Osteocyte (in vitro differentiated cells): ENCODE measurements around the gene LMCD1. TPM values are rescaled to one million over a fixed set of nuclear protein-coding genes. Genes with fewer than 3 reads are reported as not detected.

ENCODE experiments used
- DNase-seq: peaks from one replicate; pipeline ENCODE4 v3.0.0; 2021; ENCODE audit warnings: mixed read lengths; ENCODE audit not compliant: unreplicated experiment; ENCODE audit errors: extremely low spot score
- H3K27ac Mint-ChIP-seq: one replicate; pipeline ENCODE4 v1.8.0; 2021; ENCODE audit warnings: mild to moderate bottlenecking, mixed read lengths; ENCODE audit not compliant: unreplicated experiment
- H3K27me3 Mint-ChIP-seq: one replicate; pipeline ENCODE4 v1.8.0; 2021; ENCODE audit warnings: mixed read lengths; ENCODE audit not compliant: unreplicated experiment
- H3K36me3 Mint-ChIP-seq: one replicate; pipeline ENCODE4 v1.8.0; 2021; ENCODE audit warnings: mixed read lengths; ENCODE audit not compliant: unreplicated experiment
- H3K4me1 Mint-ChIP-seq: one replicate; pipeline ENCODE4 v1.8.0; 2021; ENCODE audit warnings: mixed read lengths; ENCODE audit not compliant: unreplicated experiment
- H3K4me3 Mint-ChIP-seq: one replicate; pipeline ENCODE4 v1.8.0; 2021; ENCODE audit warnings: mild to moderate bottlenecking, moderate library complexity, mixed read lengths; ENCODE audit not compliant: unreplicated experiment
- H3K9me3 Mint-ChIP-seq: one replicate; pipeline ENCODE4 v1.8.0; 2021; ENCODE audit warnings: mixed read lengths; ENCODE audit not compliant: unreplicated experiment
- CTCF ChIP-seq: fragments of 200-600 bp; sonication (generic); IDR thresholded peaks from 2 replicates; pipeline ENCODE4 v1.5.0; 2021; ENCODE audit warnings: antibody characterized with exemption, mild to moderate bottlenecking, moderate library complexity
- total RNA-seq: library from RNA; stranded (reverse); gene quantifications from 2 replicates; pipeline ENCODE4 v1.2.1, GENCODE V29; 2021

The LMCD1 gene
- total RNA-seq, 1 donor from 2014 or later: 136 TPM

- Mint-ChIP-seq H3K4me3 (no peak overlapping the region), H3K36me3 (no peaks in the 10 kb centered on the region), H3K4me1 (peaks cover 47% of the 10 kb centered on the region)
These were observed 7.9 kb upstream of the LMCD1 start for GRCh38 chr3:8493744-8494143.

GRCh38 chr3:8494327-8494726 is 7.3 kb upstream of the LMCD1 start:
- TF ChIP-seq CTCF: no peak
- no peak overlapping the region for H3K4me3 Mint-ChIP-seq
- peaks cover 42% of the 10 kb centered on the region for H3K4me1 Mint-ChIP-seq
- H3K9me3 Mint-ChIP-seq: no peaks in the 10 kb centered on the region
- no peak overlapping the region for H3K27ac Mint-ChIP-seq
- no peak for DNase-seq
- H3K27me3 Mint-ChIP-seq: no peaks in the 10 kb centered on the region
- H3K36me3 Mint-ChIP-seq: no peaks in the 10 kb centered on the region

More at GRCh38 chr3:8493744-8494143, 7.9 kb upstream of the LMCD1 start:
- TF ChIP-seq CTCF: no peak
- Mint-ChIP-seq H3K27ac (no peak overlapping the region), H3K9me3 (no peaks in the 10 kb centered on the region), H3K27me3 (no peaks in the 10 kb centered on the region)
- DNase-seq: no peak

- Mint-ChIP-seq H3K27ac (peak overlapping the region; percentile 12), H3K27me3 (no peaks in the 10 kb centered on the region), H3K4me3 (no peak overlapping the region), H3K36me3 (no peaks in the 10 kb centered on the region), H3K4me1 (peaks cover 35% of the 10 kb centered on the region), H3K9me3 (no peaks in the 10 kb centered on the region)
- no peak for DNase-seq
- no peak for TF ChIP-seq CTCF
These were observed 4.0 kb upstream of the LMCD1 start for GRCh38 chr3:8497582-8497981.

- DNase-seq: no peak
- peaks cover 4% of the 10 kb centered on the region for H3K36me3 Mint-ChIP-seq
- no peak overlapping the region for H3K4me3 Mint-ChIP-seq
- no peak overlapping the region for H3K27ac Mint-ChIP-seq
- no peak for TF ChIP-seq CTCF
- H3K9me3 Mint-ChIP-seq: no peaks in the 10 kb centered on the region
- H3K4me1 Mint-ChIP-seq: peaks cover 46% of the 10 kb centered on the region
- no peaks in the 10 kb centered on the region for H3K27me3 Mint-ChIP-seq
These were observed 2.4 kb upstream of the LMCD1 start for GRCh38 chr3:8499181-8499611.

DNA sequence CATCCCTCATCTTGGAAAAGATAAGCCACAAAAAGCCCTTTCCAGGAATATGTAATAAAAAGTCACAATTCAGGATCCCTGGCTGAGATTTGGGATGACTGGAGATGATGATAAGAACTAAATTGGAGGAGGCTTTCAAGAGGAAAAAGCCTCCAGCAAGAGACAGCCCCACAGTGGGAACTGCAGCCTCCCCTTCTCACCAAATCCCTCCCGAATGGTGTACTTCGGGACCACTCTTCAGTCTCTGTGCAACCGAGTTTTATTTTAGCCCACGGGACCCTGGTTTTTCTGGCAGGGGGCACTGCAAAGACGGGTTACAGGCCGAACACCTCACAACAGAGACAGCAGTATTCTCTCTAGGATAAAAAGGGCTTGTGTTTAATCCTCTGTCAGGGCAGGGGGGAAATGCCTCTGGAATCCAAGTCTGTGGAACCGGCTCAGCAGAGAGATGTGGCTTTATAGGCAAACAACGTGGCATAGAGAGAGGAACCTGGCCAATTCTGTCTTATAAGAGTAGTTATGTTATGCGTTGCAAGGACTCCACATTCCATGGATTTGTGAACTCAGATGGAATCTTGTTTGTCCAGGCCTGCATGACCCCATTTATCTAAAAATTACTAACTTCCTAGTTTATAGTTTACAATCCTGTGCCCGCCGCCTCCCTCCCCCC is 1.2 kb upstream of the LMCD1 start:
- H3K4me3 Mint-ChIP-seq: peak overlapping the region; percentile 89
- H3K27ac Mint-ChIP-seq: peak overlapping the region; percentile 97
- H3K9me3 Mint-ChIP-seq: no peaks in the 10 kb centered on the region
- TF ChIP-seq CTCF: no peak
- no peak for DNase-seq
- peaks cover 10% of the 10 kb centered on the region for H3K36me3 Mint-ChIP-seq
- no peaks in the 10 kb centered on the region for H3K27me3 Mint-ChIP-seq
- peaks cover 58% of the 10 kb centered on the region for H3K4me1 Mint-ChIP-seq
